MG63 (cell line): ENCODE measurements around the gene SLC5A10. TPM values are rescaled to one million over a fixed set of nuclear protein-coding genes. Genes with fewer than 3 reads are reported as not detected.
"Not testable (repeated sequence)": the region's sequence is repeated elsewhere in the genome, so short reads cannot be mapped to it uniquely, and the experiment has no call there.

ENCODE experiments used
- DNase-seq: peaks from one replicate; pipeline ENCODE4 v3.0.0-alpha.2; 2020
- H3K27me3 ChIP-seq: fragments of 250-450 bp; sonication (Bioruptor Pico); 2 replicates; pipeline ENCODE4 v1.5.1; 2020; ENCODE audit warnings: mild to moderate bottlenecking, moderate library complexity
- H3K36me3 ChIP-seq: fragments of 250-450 bp; sonication (Bioruptor Pico); 2 replicates; pipeline ENCODE4 v1.5.1; 2020; ENCODE audit warnings: mild to moderate bottlenecking, moderate library complexity
- H3K4me3 ChIP-seq: fragments of 250-450 bp; sonication (Bioruptor Pico); 2 replicates; pipeline ENCODE4 v1.5.1; 2020; ENCODE audit warnings: mild to moderate bottlenecking, moderate library complexity
- H3K9me3 ChIP-seq: fragments of 250-450 bp; sonication (Bioruptor Pico); 2 replicates; pipeline ENCODE4 v1.5.1; 2020; ENCODE audit warnings: mild to moderate bottlenecking, moderate library complexity
- total RNA-seq: library from RNA; depleted of rRNA; stranded (reverse); fragments of >200 nt; shearing (Covaris generic); gene quantifications from 2 replicates; pipeline ENCODE4 v1.2.3, GENCODE V29; 2014; ENCODE audit warnings: low replicate concordance; rRNA removed

Gene SLC5A10
- total RNA-seq: not detected in 2 replicates

DNA sequence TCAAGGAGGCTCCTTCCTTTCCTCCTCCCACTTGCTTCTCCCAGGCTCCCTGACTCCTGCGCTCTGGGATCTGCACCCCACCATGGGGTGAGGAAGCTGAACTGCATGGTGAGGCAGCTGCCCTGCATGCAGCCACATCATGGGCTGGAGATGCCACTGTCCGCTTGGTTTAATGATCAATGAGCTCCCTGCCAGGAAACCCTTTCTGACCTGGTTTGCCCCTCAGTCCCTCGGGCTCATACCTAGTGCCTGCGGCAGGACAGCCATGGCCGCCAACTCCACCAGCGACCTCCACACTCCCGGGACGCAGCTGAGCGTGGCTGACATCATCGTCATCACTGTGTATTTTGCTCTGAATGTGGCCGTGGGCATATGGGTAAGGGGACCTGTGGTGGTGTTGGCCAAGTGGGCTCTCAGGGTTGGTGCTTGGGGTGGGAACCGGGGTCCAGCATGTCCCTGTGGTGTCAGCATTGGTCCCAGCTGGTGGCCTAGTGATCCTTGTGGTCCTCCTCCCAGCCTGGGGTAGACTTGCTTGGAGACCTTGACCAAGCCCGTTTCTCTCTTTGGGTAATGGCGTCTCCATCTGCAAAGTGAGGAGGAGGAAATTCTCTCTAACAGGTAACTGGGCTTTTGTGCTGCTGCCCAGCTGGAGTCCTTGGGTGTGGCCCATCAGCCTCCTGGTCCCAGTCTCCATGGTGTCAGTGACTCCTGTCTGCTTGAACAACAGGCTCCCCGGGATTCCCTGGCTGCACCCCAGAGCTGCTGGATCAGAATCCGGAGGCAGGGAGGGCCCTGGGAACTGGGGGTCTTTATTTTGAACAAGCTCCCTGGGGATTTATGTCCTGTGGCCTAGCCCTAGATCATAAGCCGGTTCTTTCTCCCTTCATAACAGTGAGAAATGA is at the start of gene SLC5A10:
SLC5A10 (plus strand) TSS at position 225 of the 902 bp plus-strand sequence; CDS start at position 266, 41 bp downstream.
- Histone ChIP-seq H3K9me3 (no peaks in the 10 kb centered on the region), H3K36me3 (no peaks in the 10 kb centered on the region), H3K4me3 (no peak within 1 kb of the TSS), H3K27me3 (no peaks in the 10 kb centered on the region)
- no peak for DNase-seq

DNA sequence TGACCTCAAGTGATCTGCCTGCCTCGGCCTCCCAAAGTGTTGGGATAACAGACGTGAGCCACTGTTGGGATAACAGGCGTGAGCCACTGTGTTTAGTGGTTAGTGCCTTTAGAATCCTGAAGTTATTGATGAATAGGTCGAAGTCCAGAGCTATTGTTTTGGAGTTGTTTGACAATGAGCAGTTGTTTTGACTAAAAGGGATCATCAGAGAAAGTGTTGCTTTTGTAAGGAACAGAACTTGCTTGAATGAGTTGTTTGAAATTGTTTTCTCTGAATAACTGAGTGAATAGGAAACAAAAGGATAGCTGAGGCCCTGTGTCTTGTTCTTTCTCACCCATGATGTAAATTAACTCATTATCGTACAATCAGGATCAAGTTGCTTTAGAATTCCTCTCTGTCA is 47.5 kb upstream of the SLC5A10 start:
- no peak for DNase-seq
- Histone ChIP-seq H3K9me3 (no peaks in the 10 kb centered on the region), H3K4me3 (no peak overlapping the region), H3K27me3 (no peaks in the 10 kb centered on the region), H3K36me3 (no peaks in the 10 kb centered on the region)

DNA sequence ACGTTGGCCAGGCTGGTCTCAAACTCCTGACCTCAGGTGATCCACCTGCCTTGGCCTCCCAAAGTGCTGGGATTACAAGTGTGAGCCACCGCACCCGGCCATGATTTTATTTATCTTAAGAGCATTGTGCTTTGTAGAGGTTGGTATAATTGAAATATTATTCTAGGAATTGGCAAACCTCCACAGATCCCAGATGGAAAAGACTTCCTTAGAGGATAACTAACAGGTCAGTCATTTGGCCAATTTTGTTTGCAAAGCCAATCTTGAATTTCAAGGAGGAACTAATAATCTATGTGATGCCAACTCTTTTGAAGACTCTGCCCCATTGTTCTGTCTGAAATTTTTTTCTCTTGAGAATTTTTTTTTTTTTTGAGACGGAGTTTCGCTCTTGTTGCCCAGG is 46.7 kb upstream of the SLC5A10 start:
- Histone ChIP-seq H3K36me3 (no peaks in the 10 kb centered on the region), H3K9me3 (no peaks in the 10 kb centered on the region), H3K4me3 (no peak overlapping the region), H3K27me3 (no peaks in the 10 kb centered on the region)
- no peak for DNase-seq

DNA sequence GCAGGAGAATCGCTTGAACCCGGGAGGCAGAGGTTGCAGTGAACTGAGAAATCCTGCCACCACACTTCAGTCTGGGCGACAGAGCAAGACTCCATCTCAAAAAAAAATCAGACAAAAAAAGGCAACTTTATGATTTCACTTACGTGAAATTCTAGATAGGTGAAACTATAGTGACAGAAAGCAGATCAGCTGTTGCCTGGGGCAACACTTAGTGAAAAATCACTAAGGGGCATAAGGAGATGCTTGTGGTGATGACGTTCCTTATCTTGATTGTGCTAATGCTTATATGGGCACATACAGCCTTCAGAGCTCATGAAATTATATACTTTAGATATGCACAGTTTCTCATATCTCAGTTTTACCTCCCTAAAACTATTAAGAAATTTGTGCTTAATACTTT is 41.6 kb upstream of the SLC5A10 start:
- no peak overlapping the region for H3K4me3 ChIP-seq
- no peaks in the 10 kb centered on the region for H3K27me3 ChIP-seq
- H3K36me3 ChIP-seq: no peaks in the 10 kb centered on the region
- no peaks in the 10 kb centered on the region for H3K9me3 ChIP-seq
- no peak for DNase-seq

DNA sequence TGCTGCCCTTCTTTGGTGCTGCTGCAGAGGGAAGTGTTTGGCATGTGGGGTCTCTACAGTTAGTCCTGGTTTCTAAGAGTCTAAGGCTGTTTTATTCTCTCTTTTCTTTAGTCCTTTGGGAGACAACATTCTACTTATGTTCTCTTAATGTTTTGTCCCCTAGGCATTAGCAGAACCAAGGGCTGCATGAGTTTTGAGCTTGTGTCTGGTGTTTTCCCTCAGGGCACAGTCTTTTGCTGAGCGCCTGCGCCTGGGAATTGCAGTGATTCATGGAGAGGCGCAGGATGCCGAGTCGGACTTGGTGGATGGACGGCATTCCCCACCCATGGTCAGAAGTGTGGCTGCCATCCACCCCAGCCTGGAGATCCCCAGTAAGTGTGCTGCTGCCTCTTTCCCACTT is 41.1 kb upstream of the SLC5A10 start:
- H3K9me3 ChIP-seq: no peaks in the 10 kb centered on the region
- no peak overlapping the region for H3K4me3 ChIP-seq
- no peaks in the 10 kb centered on the region for H3K36me3 ChIP-seq
- DNase-seq: no peak
- no peaks in the 10 kb centered on the region for H3K27me3 ChIP-seq

DNA sequence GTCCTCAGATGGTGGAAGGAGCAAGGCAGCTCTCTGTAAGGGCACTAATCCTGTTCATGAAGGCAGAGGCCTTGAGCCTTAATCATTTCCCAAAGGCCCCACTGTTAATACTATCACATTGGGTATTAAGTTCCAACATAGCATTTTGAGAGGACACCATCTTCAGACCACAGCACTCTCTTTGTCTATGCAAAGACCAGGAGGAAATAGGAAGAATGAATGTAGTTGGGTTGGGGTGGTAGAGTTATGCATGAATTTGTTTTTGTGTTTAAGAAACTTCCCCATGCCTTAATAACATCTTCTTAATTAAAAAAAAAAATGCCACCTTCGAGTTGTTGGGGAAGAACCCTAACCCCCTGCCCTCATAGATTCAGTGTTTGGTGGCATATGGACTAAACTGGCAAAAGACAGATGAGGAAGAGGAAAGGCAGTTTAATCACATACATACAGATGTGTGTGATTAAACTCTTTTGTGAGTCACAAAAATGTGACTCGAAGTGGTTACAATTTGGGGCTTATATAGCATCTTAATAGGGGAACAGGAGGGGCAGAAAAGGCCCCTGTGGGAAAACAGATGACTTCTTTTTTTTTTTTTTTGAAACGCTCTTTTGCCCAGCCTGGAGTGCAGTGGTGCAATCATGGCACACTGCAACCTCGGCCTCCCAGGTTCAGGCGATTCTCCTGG is 35.0 kb upstream of the SLC5A10 start:
- Histone ChIP-seq H3K9me3 (no peaks in the 10 kb centered on the region), H3K36me3 (no peaks in the 10 kb centered on the region), H3K27me3 (no peaks in the 10 kb centered on the region), H3K4me3 (no peak overlapping the region)
- no peak for DNase-seq

DNA sequence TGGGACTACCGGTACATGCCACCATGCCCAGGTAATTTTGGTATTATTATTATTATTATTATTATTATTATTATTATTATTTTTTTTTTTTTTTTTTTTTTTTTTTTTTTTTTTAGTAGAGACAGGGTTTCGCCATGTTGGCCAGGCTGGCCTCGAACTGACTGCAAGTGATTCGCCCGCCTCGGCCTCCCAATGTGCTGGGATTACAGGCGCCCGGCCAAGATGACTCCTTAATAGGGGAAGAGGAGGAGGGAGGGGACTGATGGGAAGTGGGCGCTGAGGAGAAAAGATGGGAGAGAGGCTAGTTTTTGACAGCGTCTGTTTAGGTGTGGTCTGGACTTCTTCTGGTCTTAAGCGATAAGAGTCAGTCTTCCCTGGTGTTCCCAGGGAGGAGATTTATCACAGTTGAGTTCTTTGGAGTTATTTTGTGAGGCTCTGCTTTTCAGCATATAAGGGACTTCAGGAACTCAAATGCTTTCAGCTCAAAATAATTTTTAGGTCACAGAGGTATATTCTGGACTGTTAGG is 34.4 kb upstream of the SLC5A10 start:
- Histone ChIP-seq H3K4me3 (no peak overlapping the region), H3K36me3 (no peaks in the 10 kb centered on the region), H3K9me3 (no peaks in the 10 kb centered on the region), H3K27me3 (no peaks in the 10 kb centered on the region)
- no peak for DNase-seq

DNA sequence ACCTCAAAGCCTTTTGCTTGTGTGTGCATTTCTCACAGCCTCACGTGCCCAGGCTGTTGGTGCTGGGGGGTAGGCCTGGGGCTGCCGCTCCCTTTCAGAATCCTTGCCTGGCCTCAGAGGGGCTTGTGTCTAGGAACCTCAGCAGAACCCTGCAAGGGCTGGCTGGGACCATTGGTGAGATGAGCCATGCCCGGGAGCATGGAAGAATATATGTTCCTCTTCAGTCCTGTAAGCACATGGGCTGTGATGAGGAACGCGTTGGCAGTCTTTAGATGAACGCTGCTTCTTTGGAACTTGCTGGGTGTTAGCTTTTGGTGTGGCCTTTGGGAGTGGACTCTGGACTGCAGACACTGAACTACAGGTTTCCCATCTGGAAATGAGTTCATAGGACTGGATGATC is 32.0 kb upstream of the SLC5A10 start:
- H3K27me3 ChIP-seq: no peaks in the 10 kb centered on the region
- H3K4me3 ChIP-seq: no peak overlapping the region
- no peak for DNase-seq
- H3K36me3 ChIP-seq: no peaks in the 10 kb centered on the region
- no peaks in the 10 kb centered on the region for H3K9me3 ChIP-seq

DNA sequence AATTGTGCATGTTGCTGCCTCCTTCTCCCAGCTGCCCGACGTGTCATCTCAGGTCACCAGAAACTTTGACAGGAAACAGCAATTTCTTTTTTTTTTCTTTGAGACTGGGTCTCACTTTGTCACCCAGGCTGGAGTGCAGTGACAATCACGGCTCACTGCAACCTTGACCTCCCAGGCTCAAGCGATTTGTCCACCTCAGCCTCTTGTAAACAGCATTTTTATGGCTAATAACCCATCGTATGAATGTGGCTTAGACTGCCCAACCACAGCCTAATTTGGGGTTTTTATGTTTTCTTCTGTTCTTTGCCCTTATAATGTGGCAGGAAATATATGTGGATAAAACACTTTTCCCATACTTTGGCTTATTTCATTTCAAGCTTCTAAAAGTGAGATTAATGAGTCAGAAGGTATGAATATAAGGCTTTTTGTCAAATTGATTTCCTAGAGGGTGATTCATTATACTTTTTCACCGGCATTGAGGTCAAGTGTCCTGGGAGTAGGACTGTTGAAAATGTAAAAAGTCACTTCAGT is 31.0 kb upstream of the SLC5A10 start:
- Histone ChIP-seq H3K36me3 (no peaks in the 10 kb centered on the region), H3K27me3 (no peaks in the 10 kb centered on the region), H3K4me3 (no peak overlapping the region), H3K9me3 (no peaks in the 10 kb centered on the region)
- DNase-seq: no peak

DNA sequence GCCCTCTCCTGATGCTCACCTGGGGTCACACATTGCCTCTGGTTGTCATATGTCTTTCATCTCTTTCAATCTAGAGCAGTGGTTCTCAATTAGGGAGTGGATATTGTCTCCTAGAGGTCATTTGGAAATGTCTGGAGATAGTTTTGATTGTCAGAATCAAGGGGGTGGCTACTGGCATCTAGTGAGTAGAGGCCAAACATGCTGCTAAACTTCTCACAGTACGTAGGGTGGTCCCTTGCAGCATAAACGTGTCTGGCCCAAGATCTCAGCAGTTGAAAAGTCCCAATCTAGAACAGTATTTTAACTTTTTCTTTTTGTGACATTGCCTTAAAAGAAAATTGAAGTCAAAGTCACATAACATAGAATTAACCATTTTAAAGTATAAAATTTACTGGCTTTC is 30.5 kb upstream of the SLC5A10 start:
- DNase-seq: no peak
- H3K36me3 ChIP-seq: no peaks in the 10 kb centered on the region
- H3K4me3 ChIP-seq: no peak overlapping the region
- H3K9me3 ChIP-seq: no peaks in the 10 kb centered on the region
- H3K27me3 ChIP-seq: no peaks in the 10 kb centered on the region

DNA sequence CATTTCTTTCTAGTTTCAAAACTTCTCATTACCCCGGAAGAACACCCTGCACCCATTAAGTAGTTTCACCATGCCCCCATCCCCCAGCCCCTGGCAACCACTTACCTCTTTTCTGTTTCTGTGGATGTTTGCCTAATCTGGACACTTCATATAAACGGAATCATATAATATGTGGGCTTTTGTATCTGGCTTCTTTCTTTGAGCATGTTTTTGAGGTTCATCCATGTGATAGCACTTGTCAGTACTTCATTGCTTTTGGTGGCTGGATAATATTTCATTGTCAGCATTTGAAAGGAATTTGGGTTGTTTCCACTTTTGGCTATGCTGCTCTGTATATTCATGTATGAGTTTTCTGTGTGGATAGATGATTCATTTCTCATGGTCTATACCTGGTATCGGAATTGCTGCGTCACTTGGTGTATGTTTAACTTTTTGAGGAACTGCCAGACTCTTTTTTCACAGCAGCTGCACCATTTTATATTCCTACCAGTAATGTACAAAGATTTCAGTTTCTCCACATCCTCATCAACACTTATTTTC is 30.0 kb upstream of the SLC5A10 start:
- H3K9me3 ChIP-seq: no peaks in the 10 kb centered on the region
- H3K4me3 ChIP-seq: no peak overlapping the region
- H3K27me3 ChIP-seq: no peaks in the 10 kb centered on the region
- H3K36me3 ChIP-seq: no peaks in the 10 kb centered on the region
- no peak for DNase-seq

DNA sequence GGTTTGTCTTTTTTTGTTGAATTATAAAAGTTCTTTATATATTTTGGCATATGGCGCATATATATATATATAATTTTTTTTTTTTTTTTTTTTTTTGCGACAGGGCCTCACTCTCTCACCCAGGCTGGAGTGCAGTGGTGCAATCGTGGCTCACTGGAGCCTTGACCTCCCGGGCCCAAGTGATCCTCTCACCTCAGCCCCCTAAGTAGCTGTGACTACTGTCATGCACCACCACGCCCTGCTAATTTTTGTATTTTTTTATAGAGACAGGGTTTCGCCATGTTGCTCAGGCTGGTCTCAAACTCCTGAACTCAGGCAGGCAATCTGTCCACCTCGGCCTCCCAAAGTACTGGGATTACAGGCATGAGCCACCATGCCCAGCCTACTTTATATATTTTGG is 29.4 kb upstream of the SLC5A10 start:
- not testable (repeated sequence) for H3K9me3 ChIP-seq, DNase-seq, H3K36me3 ChIP-seq, H3K27me3 ChIP-seq, H3K4me3 ChIP-seq

DNA sequence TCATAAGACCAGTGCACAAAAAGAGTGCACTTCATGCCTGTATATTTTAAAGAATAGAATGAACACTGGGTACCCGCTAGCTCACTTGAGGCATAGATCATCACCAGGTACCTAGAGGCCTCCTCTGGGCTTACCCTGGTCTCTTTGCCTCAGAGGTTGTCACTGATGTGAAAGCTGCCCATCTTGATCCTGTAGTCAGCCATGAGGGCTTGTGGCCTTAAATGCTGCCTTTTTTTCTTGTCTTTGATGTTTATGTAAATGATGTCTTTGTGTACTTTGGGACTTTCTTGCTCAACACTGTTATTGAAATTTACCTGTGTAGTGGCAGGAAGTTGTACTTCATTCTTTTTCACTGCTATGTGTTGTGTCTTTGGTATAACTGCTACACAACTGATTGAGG is 26.8 kb upstream of the SLC5A10 start:
- Histone ChIP-seq H3K9me3 (no peaks in the 10 kb centered on the region), H3K27me3 (no peaks in the 10 kb centered on the region), H3K36me3 (no peaks in the 10 kb centered on the region), H3K4me3 (no peak overlapping the region)
- no peak for DNase-seq

DNA sequence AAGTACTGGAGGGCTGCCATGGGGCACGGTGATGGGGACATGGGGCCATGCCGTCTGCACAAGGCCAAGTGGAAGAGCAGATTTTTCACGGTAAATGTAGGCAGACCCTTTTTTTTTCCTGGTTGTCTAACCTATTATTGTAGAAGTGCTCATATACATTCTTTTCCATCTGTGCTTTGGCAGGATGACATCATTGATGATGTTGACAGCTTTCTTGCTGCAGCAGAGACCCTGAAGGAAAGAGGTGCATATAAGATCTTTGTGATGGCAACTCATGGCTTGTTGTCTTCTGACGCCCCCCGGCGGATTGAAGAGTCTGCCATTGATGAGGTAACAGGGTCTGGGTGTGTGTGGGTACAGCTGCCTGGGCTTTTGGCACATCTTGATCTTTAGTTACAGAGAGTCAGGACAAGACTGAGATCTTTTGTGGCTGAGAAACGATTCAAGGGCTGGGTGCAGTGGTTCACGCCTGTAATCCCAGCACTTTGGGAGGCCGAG is 23.3 kb upstream of the SLC5A10 start:
- H3K36me3 ChIP-seq: no peaks in the 10 kb centered on the region
- no peak overlapping the region for H3K4me3 ChIP-seq
- no peak for DNase-seq
- H3K27me3 ChIP-seq: no peaks in the 10 kb centered on the region
- H3K9me3 ChIP-seq: no peaks in the 10 kb centered on the region

DNA sequence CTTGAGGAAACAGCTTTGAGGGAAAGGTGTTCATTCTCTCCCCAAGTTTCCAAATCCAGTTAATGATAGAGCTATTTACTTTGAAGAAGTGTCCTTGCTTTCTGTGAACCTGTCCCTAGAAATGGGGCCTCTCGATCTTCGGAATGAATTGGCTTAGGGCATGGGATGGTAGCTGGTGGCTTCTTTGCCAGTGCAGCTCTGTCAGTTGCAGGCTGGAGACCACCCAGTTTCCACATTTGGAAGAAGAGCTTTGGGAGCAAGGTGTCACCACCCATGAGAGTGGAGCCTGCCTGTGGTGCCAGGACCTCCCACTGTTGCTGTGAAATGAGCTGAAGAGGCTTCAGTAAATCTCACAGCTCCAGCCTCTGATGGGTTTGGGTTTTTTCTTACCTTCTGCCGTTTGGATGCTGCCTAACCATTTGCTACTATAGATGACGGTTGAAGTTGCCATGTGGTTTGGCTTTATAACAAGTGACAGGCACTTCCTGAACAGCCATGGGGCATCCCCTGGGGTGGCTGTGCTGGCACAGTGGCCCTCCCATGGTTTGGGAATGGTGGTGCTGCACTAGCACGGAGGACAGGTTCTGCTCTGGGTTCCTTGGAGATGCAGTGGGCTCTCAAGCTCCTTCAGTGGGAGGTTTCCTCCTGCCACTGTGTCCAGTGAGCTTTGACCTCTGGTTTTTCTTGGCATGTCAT is 19.5 kb upstream of the SLC5A10 start:
- Histone ChIP-seq H3K9me3 (no peaks in the 10 kb centered on the region), H3K36me3 (no peaks in the 10 kb centered on the region), H3K27me3 (no peaks in the 10 kb centered on the region), H3K4me3 (no peak overlapping the region)
- DNase-seq: no peak
